Endothelial cell of umbilical vein (primary cell): ENCODE results near the gene CTXND1. TPM values are rescaled to one million over a fixed set of nuclear protein-coding genes. Genes with fewer than 3 reads are reported as not detected.

Experiments used
- BruUV-seq: library from RNA; stranded (reverse); fragments of 400-500 nt; replicated peaks from 2 replicates; lab custom pipeline; 2021; lab: Mats Ljungman, UMichigan
- CTCF ChIA-PET: fragments of 300-600, 350-600 bp; sonication (Branson Sonifier 250); formaldehyde crosslinking; loops from one replicate; lab custom pipeline; 2021; ENCODE audit warnings: antibody characterized with exemption, inconsistent platforms; lab: Charles Lee
- POLR2A ChIA-PET: fragments of 300-600, 350-600 bp; sonication (Branson Sonifier 250); formaldehyde crosslinking; loops from one replicate; lab custom pipeline; 2021; ENCODE audit warnings: antibody characterized with exemption, inconsistent platforms; lab: Charles Lee
- DNase-seq: peaks from one replicate; pipeline ENCODE4 v3.0.0-alpha.2; 2011; ENCODE audit warnings: low read depth, low spot score
- FAIRE-seq: peaks from 2 replicates; lab custom pipeline; 2011; peaks lifted over from hg19 to GRCh38; lab: Jason Lieb, UNC
- H2AFZ ChIP-seq: 2 replicates; pipeline ENCODE4 v1.6.0; 2012; ENCODE audit warnings: low read depth, low read length, control low read depth, inconsistent platforms
- H3K27ac ChIP-seq: 2 replicates; pipeline ENCODE4 v1.5.1; 2011; ENCODE audit warnings: low read depth, mild to moderate bottlenecking, control low read depth, low read length, moderate library complexity; ENCODE audit not compliant: insufficient read depth
- H3K27me3 ChIP-seq, 2 experiments: 2 replicates each; pipeline versions ENCODE4 v1.6.0 to v1.6.1; 2011; ENCODE audit warnings: low read length in 2 of 2, mixed read lengths in 1 of 2; ENCODE audit not compliant: control insufficient read depth in 2 of 2, insufficient read depth in 2 of 2
- H3K36me3 ChIP-seq, 2 experiments: 2 replicates in 1 of 2; 3 replicates in 1 of 2; pipeline ENCODE4 v1.5.1; 2011; ENCODE audit warnings: low read length in 2 of 2, mild to moderate bottlenecking in 1 of 2, moderate library complexity in 1 of 2; ENCODE audit not compliant: control insufficient read depth in 2 of 2, insufficient read depth in 2 of 2; ENCODE audit errors: extremely low read depth in 1 of 2
- H3K4me1 ChIP-seq: 3 replicates; pipeline ENCODE4 v1.5.1; 2011; ENCODE audit warnings: mild to moderate bottlenecking, low read length; ENCODE audit not compliant: control insufficient read depth, insufficient read depth; ENCODE audit errors: extremely low read depth
- H3K4me2 ChIP-seq: 2 replicates; pipeline ENCODE4 v1.6.1; 2011; ENCODE audit warnings: low read length, control low read depth, mixed read lengths; ENCODE audit not compliant: insufficient read depth
- H3K4me3 ChIP-seq, 3 experiments: fragments of 200-600 bp in 1 of 3; sonication (generic), shearing (Covaris generic) in 1 of 3; replicated peaks in 1 of 3; 2 replicates each; pipeline ENCODE4 v1.5.1; 2011 to 2016; ENCODE audit warnings: control low read depth in 3 of 3, low read length in 3 of 3, mild to moderate bottlenecking in 2 of 3, inconsistent platforms in 1 of 3, low read depth in 1 of 3, moderate library complexity in 1 of 3; ENCODE audit not compliant: insufficient read depth in 1 of 3
- H3K79me2 ChIP-seq: 2 replicates; pipeline ENCODE4 v1.6.0; 2012; ENCODE audit warnings: low read length, inconsistent platforms; ENCODE audit not compliant: control insufficient read depth, insufficient read depth
- H3K9ac ChIP-seq: replicated peaks from 2 replicates; pipeline ENCODE3; 2011; ENCODE audit warnings: low read length, control low read depth; ENCODE audit not compliant: insufficient read depth; ENCODE audit errors: extremely low read depth
- H3K9me1 ChIP-seq: replicated peaks from 3 replicates; pipeline ENCODE4 v1.6.0; 2011; ENCODE audit warnings: mild to moderate bottlenecking, low read length; ENCODE audit not compliant: control insufficient read depth, insufficient read depth; ENCODE audit errors: extremely low read depth
- H3K9me3 ChIP-seq: replicated peaks from 2 replicates; pipeline ENCODE4 v1.5.1; 2012; ENCODE audit warnings: low read length, inconsistent platforms; ENCODE audit not compliant: control insufficient read depth, insufficient read depth
- H4K20me1 ChIP-seq: replicated peaks from 2 replicates; pipeline ENCODE3; 2011; ENCODE audit warnings: mild to moderate bottlenecking, low read length; ENCODE audit not compliant: control insufficient read depth, insufficient read depth; ENCODE audit errors: extremely low read depth
- CTCF ChIP-seq, 2 donors: IDR thresholded peaks; 1 replicate in 1 of 2; 2 replicates in 1 of 2; pipeline ENCODE4 v1.5.1; 2011; ENCODE audit warnings: low read length in 2 of 2, mild to moderate bottlenecking in 2 of 2, moderate library complexity in 2 of 2, control low read depth in 1 of 2, inconsistent platforms in 1 of 2, low read depth in 1 of 2; ENCODE audit not compliant: insufficient read depth in 1 of 2; ENCODE audit errors: extremely low read depth in 1 of 2
- EZH2 ChIP-seq: IDR thresholded peaks from 2 replicates; pipeline ENCODE4 v1.6.1; 2012; ENCODE audit warnings: borderline replicate concordance, low read depth, mild to moderate bottlenecking, moderate library complexity, low read length, inconsistent platforms; ENCODE audit not compliant: severe bottlenecking
- FOS ChIP-seq: IDR thresholded peaks from 2 replicates; pipeline ENCODE4 v1.6.1; 2011; ENCODE audit warnings: mild to moderate bottlenecking, low read length, moderate library complexity, borderline replicate concordance; ENCODE audit not compliant: insufficient read depth
- GATA2 ChIP-seq: IDR thresholded peaks from 2 replicates; pipeline ENCODE4 v1.7.0; 2011; ENCODE audit warnings: low read depth, mild to moderate bottlenecking, moderate library complexity, mixed read lengths, low read length; ENCODE audit not compliant: insufficient read length, insufficient read depth
- JUN ChIP-seq: IDR thresholded peaks from 2 replicates; pipeline ENCODE4 v1.6.1; 2011; ENCODE audit warnings: borderline replicate concordance, low read depth; ENCODE audit not compliant: insufficient read length, insufficient read depth
- MAX ChIP-seq: IDR thresholded peaks from 2 replicates; pipeline ENCODE4 v1.6.1; 2011; ENCODE audit not compliant: insufficient read depth, insufficient read length
- MYC ChIP-seq: IDR thresholded peaks from one replicate; pipeline ENCODE4 v1.6.1; 2011; ENCODE audit warnings: mild to moderate bottlenecking, low read depth, low read length
- POLR2A ChIP-seq: IDR thresholded peaks from 2 replicates; pipeline ENCODE4 v1.6.1; 2012; ENCODE audit warnings: low read depth, mild to moderate bottlenecking, control low read depth, low read length
- POLR2AphosphoS5 ChIP-seq: IDR thresholded peaks from 2 replicates; pipeline ENCODE4 v1.6.1; 2012; ENCODE audit warnings: low read depth, mild to moderate bottlenecking, control low read depth, low read length, moderate library complexity; ENCODE audit not compliant: insufficient read depth
- dilution Hi-C: fragments of 300-500 bp; cut with MboI; formaldehyde crosslinking; loops from one replicate; pipeline ENCODE4 v1.15.0; 2019; ENCODE audit warnings: low sequenced_read_pairs; ENCODE audit not compliant: extremely low pct_ligation_motif_present
- intact Hi-C: fragments of 100-400 bp; cut with micrococcal nuclease; formaldehyde crosslinking; loops from one replicate; pipeline ENCODE4 v1.10.0; 2022
- polyA plus RNA-seq, 4 experiments: library from polyadenylated mRNA; depleted of rRNA in 3 of 4; stranded (reverse) in 3 of 4; unstranded in 1 of 4; fragments of >200 nt; gene quantifications; 2 replicates each; pipeline versions ENCODE4 v1.2.1 to v1.2.3, GENCODE V29; 2011 to 2012; ENCODE audit warnings: missing spikeins in 1 of 4
- total RNA-seq: library from RNA; stranded (reverse); gene quantifications from 2 replicates; pipeline ENCODE4 v1.2.3, GENCODE V29; 2021

The CTXND1 gene
- total and polyA plus RNA-seq, 2 donors (not counting 3 experiments of a cell fraction or from before 2014, with no cell fraction given), result not detected

DNA sequence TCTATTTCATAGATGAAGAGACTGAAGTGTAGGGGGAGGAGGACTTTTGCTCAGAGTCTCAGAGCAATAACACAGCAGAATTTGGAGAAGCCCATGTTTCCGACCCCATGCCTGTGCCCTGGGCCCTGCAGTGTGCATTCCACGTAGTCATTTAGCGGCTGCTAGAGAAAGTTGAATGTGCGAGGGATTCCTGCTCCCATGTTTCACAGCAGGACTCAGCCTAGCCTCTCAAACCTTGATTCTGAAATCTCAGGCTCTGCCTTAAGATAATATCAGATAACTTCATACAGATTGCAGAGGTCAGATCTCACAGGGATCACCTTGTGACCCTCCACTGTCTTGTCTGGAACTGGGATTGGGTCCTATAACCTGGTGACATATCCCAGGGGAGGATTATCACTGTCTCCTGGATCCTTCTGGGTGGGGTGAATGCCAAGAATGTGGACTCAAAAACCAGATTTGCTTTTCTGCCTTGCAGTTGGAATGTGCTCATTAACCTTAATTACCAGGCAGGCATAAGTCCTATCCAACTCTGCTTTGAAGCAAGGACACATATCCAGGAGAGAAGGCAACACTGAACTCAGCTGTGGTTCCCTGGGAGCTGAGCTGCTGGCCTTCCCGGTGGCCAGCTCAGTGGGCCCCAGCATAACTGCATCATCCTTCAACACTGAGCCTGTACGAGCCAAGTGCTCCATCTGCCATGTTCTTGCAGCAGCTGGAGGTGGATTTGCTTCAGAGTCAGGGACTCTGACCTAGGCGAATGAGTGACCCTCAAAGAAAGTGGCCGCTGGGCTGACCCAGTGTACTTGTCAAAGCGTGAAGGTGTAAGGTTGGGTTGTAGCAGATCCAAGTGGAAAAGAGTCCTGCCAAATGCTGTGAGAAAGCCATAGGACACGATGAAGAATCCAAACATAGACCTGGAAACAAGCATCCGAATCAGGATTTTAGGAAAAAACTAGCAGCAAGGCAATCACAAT, 43.0 kb downstream of the CTXND1 start:
- no peaks in the 10 kb centered on the region for H3K79me2 ChIP-seq
- dilution Hi-C loops (no loop called here), intact Hi-C loops (no loop called here)
- no peak for FAIRE-seq
- H3K4me2 ChIP-seq, result no peak overlapping the region
- H4K20me1 ChIP-seq, result no peaks in the 10 kb centered on the region
- TF ChIP-seq MAX (no peak), POLR2AphosphoS5 (no peak), GATA2 (no peak), POLR2A (no peak), EZH2 (no peak), JUN (no peak), CTCF (IDR thresholded peaks at IDR 0.05; ENCODE audit: extremely low read depth in 1 of 2, insufficient read depth in 1 of 2, low read depth in 1 of 2, low read length in 2 of 2) (no peak), FOS (no peak), MYC (no peak)
- ChIA-PET CTCF (no interaction called here), POLR2A (no interaction called here)
- no peak for DNase-seq
- no peak overlapping the region for H3K9ac ChIP-seq
- H3K9me3 ChIP-seq, result no peaks in the 10 kb centered on the region
- no peaks in the 10 kb centered on the region for H3K9me1 ChIP-seq
- no peak overlapping the region for H3K4me3 ChIP-seq
- no peak overlapping the region for H2AFZ ChIP-seq
- H3K27me3 ChIP-seq, result peaks cover 6 to 14% of the 10 kb centered on the region in 2 experiments
- no peaks in the 10 kb centered on the region for H3K36me3 ChIP-seq
- no peaks in the 10 kb centered on the region for H3K4me1 ChIP-seq
- no peak overlapping the region for H3K27ac ChIP-seq
- BruUV-seq, result no TSS peak
